Right atrium auricular region (tissue), 2 donors: ENCODE data around the gene DTX3. TPM values are rescaled to one million over a fixed set of nuclear protein-coding genes. Genes with fewer than 3 reads are reported as not detected.
"Not testable (repeated sequence)": the region's sequence is repeated elsewhere in the genome, so short reads cannot be mapped to it uniquely, and the experiment has no call there.

Source experiments
- DNase-seq: peaks from one replicate; pipeline ENCODE4 v3.0.0-alpha.2; 2019; ENCODE audit warnings: low spot score
- H3K27ac ChIP-seq, 2 donors: fragments of 200-600 bp; sonication (generic); 1 replicate in 1 of 2; 2 replicates in 1 of 2; pipeline ENCODE4 v1.5.1; 2016 to 2019
- H3K27me3 ChIP-seq, 2 donors: fragments of 200-600 bp; sonication (generic); one replicate each; pipeline versions ENCODE4 v1.5.1 to v1.6.0; 2017 to 2019
- H3K36me3 ChIP-seq: fragments of 200-600 bp; sonication (generic); one replicate; pipeline ENCODE4 v1.5.1; 2016
- H3K4me1 ChIP-seq, 2 donors: fragments of 200-600 bp; sonication (generic); one replicate each; pipeline versions ENCODE4 v1.5.1 to v1.6.0; 2017 to 2019
- H3K4me3 ChIP-seq, 2 donors: fragments of 200-600 bp; sonication (generic); 1 replicate in 1 of 2; 2 replicates in 1 of 2; pipeline ENCODE4 v1.5.1; 2017 to 2019; ENCODE audit warnings: mild to moderate bottlenecking in 1 of 2, moderate library complexity in 1 of 2
- H3K9me3 ChIP-seq, 2 donors: fragments of 200-600 bp; sonication (generic); one replicate each; pipeline ENCODE4 v1.5.1; 2019
- CTCF ChIP-seq, 2 donors: fragments of 200-600 bp; sonication (generic); IDR thresholded peaks; one replicate each; pipeline ENCODE4 v1.5.1; 2019; ENCODE audit warnings: antibody characterized with exemption in 2 of 2
- total RNA-seq, 2 donors: library from RNA; depleted of rRNA; stranded (reverse); fragments of >200 nt; gene quantifications; one replicate each; pipeline ENCODE4 v1.1.0, GENCODE V29; 2016

DTX3 gene
- total RNA-seq, 2 donors from 2014 or later, result 22.3 to 32.5 TPM

- no peak for TF ChIP-seq CTCF (IDR thresholded peaks at IDR 0.05)
- Histone ChIP-seq H3K27ac (no peak overlapping the region), H3K9me3 (no peaks in the 10 kb centered on the region), H3K4me1 (peaks cover 0 to 12% of the 10 kb centered on the region in 2 donors), H3K27me3 (no peaks in the 10 kb centered on the region), H3K4me3 (no peak overlapping the region), H3K36me3 (no peaks in the 10 kb centered on the region)
- peak; percentile 46 for DNase-seq
Observed at GRCh38 chr12:57637364-57637763, 32.7 kb downstream of the DTX3 start.

- H3K27me3 ChIP-seq, result no peaks in the 10 kb centered on the region
Observed at GRCh38 chr12:57638096-57638495, 33.5 kb downstream of the DTX3 start.

GRCh38 chr12:57640175-57641042 lies 35.8 kb downstream of the DTX3 start:
- TF ChIP-seq CTCF (IDR thresholded peaks at IDR 0.05), result no peak
- no peaks in the 10 kb centered on the region for H3K27me3 ChIP-seq
- no peak for DNase-seq

More at GRCh38 chr12:57638096-57638495, 33.5 kb downstream of the DTX3 start:
- no peaks in the 10 kb centered on the region for H3K36me3 ChIP-seq
- H3K9me3 ChIP-seq, result no peaks in the 10 kb centered on the region
- H3K27ac ChIP-seq, result no peak overlapping the region
- H3K4me3 ChIP-seq, result no peak overlapping the region
- no peak for TF ChIP-seq CTCF (IDR thresholded peaks at IDR 0.05)
- peaks cover 0 to 4% of the 10 kb centered on the region in 2 donors for H3K4me1 ChIP-seq
- no peak for DNase-seq

GRCh38 chr12:57641699-57642442 lies 37.2 kb downstream of the DTX3 start:
- H3K36me3 ChIP-seq, result no peaks in the 10 kb centered on the region
- TF ChIP-seq CTCF (IDR thresholded peaks at IDR 0.05), result no peak
- H3K4me3 ChIP-seq, result no peak overlapping the region
- H3K4me1 ChIP-seq, result no peaks in the 10 kb centered on the region
- peaks cover 0 to 15% of the 10 kb centered on the region in 2 donors for H3K9me3 ChIP-seq
- no peak overlapping the region for H3K27ac ChIP-seq
- H3K27me3 ChIP-seq, result no peaks in the 10 kb centered on the region
- DNase-seq, result no peak

More at GRCh38 chr12:57640175-57641042, 35.8 kb downstream of the DTX3 start:
- no peak overlapping the region for H3K4me3 ChIP-seq
- peaks cover 0 to 5% of the 10 kb centered on the region in 2 donors for H3K9me3 ChIP-seq
- H3K36me3 ChIP-seq, result no peaks in the 10 kb centered on the region
- no peaks in the 10 kb centered on the region for H3K4me1 ChIP-seq
- no peak overlapping the region for H3K27ac ChIP-seq

GRCh38 chr12:57645990-57646658 lies 41.5 kb downstream of the DTX3 start:
- not testable (repeated sequence) for H3K27ac ChIP-seq

GRCh38 chr12:57646659-57647049 lies 42.0 kb downstream of the DTX3 start:
- not testable (repeated sequence) for DNase-seq, H3K27ac ChIP-seq, H3K36me3 ChIP-seq, H3K4me3 ChIP-seq, H3K4me1 ChIP-seq, H3K27me3 ChIP-seq
- H3K9me3 ChIP-seq, result peaks cover 0 to 15% of the 10 kb centered on the region in 2 donors

More at GRCh38 chr12:57645990-57646658, 41.5 kb downstream of the DTX3 start:
- H3K4me3 ChIP-seq, H3K36me3 ChIP-seq, H3K27me3 ChIP-seq, H3K4me1 ChIP-seq, DNase-seq: not testable (repeated sequence)
- peaks cover 0 to 15% of the 10 kb centered on the region in 2 donors for H3K9me3 ChIP-seq
